GM12892 (cell line): Measurements from ENCODE around the gene RXYLT1.

Source experiments
- DNase-seq: peaks from one replicate; pipeline ENCODE4 v3.0.0; 2011; ENCODE audit not compliant: insufficient read length
- FAIRE-seq: peaks from 2 replicates; lab custom pipeline; 2011; peaks lifted over from hg19 to GRCh38; lab: Jason Lieb, UNC
- POLR2A ChIP-seq: IDR thresholded peaks from 2 replicates; pipeline ENCODE4 v1.6.1; 2011; ENCODE audit warnings: low read depth, low read length, control low read depth
- POLR2AphosphoS5 ChIP-seq: IDR thresholded peaks from 2 replicates; pipeline ENCODE4 v1.6.1; 2011; ENCODE audit warnings: low read depth, low read length, control low read depth
- TAF1 ChIP-seq: IDR thresholded peaks from 2 replicates; pipeline ENCODE4 v1.6.1; 2011; ENCODE audit warnings: low read depth, mild to moderate bottlenecking, control low read depth, low read length, borderline replicate concordance

The RXYLT1 gene

DNA sequence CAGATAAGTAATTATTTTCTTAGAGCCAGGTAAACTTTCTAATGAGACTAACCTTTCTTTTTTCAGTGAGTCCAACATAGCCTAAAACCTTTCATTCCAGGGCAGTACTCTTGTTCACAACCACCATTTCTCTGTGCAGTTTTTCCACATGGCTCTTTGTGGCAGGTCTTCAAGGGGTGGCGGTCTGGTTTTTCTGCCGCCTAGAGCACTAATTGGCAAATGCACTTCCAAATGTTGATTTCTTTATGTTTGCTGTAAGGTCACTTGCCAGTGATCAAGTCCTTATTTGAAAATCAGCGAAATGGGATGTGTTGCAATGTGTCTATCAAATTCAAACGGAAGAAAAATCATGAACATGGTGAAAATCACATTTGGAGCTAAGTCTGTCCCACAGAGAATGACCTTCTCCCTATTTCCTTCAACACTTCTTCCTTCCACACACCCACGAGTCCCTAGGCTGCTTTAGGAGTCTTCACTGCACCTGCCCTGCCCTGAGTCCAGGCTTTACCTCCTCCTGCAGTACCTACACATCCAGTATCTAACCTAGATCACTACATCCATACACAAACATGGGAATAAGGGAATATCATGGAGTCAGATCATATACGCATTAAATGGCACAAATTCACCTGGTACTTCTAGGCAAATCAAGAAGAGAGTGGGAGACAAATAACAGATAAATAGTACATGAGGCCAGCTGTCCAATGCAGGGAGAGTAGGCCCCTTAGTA is 66.7 kb downstream of the RXYLT1 start:
- no peak for FAIRE-seq
- no peak for DNase-seq
- TF ChIP-seq TAF1 (no peak), POLR2AphosphoS5 (no peak), POLR2A (no peak)

DNA sequence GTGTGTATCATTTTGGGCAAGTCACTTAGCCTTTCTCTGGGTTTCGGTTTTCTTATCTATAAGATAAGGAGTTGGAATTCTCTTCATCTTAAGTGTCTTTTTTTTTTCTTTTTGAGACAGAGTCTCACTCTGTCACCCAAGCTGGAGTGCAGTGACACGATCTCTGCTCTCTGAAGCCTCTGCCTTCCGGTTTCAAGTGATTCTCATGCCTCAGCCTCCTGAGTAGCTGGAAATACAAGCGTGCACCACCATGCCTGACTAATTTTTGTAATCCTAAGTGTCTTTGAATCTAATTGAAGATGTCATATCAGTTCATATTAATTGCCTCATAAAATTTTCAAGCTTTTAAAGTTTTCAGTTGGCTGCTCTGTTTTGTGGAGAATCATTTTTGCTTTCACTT is 68.7 kb downstream of the RXYLT1 start:
- DNase-seq (no peak), FAIRE-seq (no peak)
- no peak for TF ChIP-seq POLR2AphosphoS5
- no peak for TF ChIP-seq TAF1
- TF ChIP-seq POLR2A, result no peak

DNA sequence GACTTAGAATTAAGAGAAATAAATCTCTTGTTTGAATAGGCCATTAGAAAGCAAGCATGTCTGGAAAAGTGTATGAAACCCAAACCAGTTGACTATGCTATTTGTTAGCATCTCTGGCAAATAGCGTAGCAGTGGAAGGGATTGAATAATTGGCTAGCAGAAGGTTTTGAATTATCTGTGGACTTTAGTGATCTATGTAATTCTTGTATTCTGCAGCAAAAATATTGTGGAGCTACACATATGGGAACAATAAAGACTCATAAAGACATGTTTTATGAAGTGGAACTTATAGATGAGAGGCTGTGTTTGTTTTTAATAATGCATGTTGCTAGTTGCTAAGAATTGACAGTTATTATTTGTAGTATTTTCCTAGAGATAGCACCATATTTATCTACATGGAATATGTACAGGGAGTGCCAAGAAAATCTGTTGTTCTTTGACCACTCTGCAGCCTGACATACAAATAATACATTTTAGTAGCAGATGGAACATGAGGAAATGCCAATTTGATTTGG is 69.5 kb downstream of the RXYLT1 start:
- no peak for TF ChIP-seq POLR2AphosphoS5
- TF ChIP-seq POLR2A, result no peak
- TF ChIP-seq TAF1, result no peak
- FAIRE-seq (no peak), DNase-seq (no peak)

DNA sequence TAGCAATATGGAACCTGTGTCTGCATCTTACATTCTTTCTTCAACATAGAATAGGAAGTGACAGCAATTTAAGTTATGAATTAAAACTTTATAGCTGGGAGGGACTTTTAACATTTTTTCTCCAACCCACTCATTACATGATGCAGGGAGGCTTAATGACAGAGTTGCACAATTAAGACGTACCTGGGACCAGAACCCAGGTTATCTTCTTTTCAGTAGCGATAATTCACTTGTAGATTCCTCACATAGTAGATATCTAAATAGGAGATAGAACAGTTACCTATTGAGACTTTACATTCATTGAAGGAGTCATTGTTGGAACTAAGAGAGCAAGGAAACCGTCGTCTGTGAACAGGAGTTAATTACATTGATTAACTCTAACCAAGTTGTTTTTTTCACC is 69.9 kb downstream of the RXYLT1 start:
- TF ChIP-seq POLR2A (no peak), TAF1 (no peak), POLR2AphosphoS5 (no peak)
- FAIRE-seq (no peak), DNase-seq (no peak)

DNA sequence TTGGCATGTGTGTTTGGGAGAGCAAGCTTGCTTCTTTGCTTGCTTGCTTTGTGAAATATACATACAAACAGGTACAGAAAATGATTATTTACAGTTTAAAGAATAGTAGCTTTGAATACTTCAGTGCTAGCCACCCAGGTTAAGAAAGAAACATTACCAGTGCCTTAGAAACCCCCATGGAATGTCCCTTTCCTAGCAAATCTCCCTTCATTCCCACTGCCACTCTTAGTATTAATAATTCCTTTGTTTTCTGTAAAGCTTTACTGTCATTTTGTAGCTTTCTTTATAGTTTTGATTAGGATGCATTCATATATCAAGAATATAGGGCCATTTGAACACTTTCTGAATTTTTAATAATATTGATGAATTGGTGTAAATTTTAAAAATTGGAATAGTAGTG is 74.3 kb downstream of the RXYLT1 start:
- TF ChIP-seq POLR2AphosphoS5 (no peak), POLR2A (no peak), TAF1 (no peak)
- FAIRE-seq, result no peak
- no peak for DNase-seq

DNA sequence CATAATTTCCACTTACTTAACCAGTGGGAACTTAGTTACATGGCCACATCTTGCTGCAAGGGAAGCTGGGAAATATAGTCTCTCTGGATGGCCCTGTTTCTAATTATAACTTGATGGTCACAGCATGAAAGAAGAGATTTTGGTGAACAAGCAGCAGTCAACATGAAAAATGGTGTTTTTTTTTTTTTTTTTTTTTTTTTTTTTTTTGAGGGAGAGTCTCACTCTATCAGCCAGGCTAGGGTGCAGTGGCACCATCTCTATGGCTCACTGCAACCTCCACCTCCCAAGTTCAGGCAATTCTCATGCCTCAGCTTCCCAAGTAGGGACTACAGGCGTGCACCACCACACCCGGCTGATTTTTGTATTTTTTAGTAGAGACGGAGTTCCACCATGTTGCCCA is 75.6 kb downstream of the RXYLT1 start:
- no peak for FAIRE-seq

DNA sequence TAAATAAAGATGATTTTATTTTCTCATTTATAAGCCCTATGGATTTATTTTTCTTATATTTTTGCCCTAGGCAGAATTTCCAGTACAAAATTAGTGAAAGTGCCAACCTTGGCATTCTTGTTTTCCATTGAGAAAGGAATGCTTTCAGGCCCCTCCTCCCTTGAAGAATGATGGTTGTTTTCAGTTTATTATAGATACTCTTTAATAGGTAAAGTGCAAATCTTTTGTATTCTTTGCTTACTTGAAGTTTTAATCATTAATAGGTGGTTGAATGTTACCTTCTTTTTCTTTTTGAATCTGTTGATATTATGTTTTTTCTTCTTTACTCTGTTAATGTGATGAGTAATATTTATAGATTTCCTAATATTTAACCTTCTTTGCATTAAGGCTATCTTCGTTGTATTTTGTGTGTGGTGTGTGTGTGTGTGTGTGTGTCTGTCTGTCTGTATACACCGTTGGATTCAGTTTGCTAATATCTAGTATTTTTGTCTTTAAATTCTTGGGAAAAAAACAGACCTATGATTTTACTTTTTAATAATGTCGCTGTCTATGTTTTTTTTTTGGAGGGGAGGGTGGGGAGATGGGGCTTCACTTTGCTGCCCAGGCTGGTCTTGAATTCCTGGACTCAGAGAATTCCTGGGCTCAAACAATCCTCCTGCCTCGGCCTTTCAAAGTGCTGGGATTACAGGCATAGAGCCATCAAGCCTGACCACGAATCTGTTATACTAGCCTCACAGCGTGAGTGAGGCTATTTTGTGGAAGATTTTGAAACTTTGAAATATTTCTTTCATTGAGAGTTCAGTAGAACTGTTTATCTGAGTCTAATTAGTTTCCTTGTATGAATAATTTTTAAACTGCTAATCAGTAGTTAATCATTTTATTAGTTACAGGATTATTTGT is 78.3 kb downstream of the RXYLT1 start:
- FAIRE-seq (no peak), DNase-seq (no peak)
- no peak for TF ChIP-seq TAF1
- no peak for TF ChIP-seq POLR2A
- no peak for TF ChIP-seq POLR2AphosphoS5

More for the DNA sequence above, 75.6 kb downstream of the RXYLT1 start:
- TF ChIP-seq POLR2A, result no peak
- TF ChIP-seq POLR2AphosphoS5, result no peak
- TF ChIP-seq TAF1, result no peak
- DNase-seq, result no peak
